Body of pancreas (tissue), 4 donors: ENCODE results near the gene CXADR. TPM values are rescaled to one million over a fixed set of nuclear protein-coding genes. Genes with fewer than 3 reads are reported as not detected.
A peak's percentile ranks its signal among the peaks of the same experiment; 100 is the strongest.

Source experiments
- ATAC-seq: fragments of 150-250 bp; one replicate; pipeline ENCODE4 v1.9.1; 2016
- DNase-seq, 4 donors: peaks; one replicate each; pipeline ENCODE4 v3.0.0-alpha.2; 2019
- H3K27ac ChIP-seq, 4 donors: fragments of 200-600 bp; sonication (generic); 1 replicate in 3 of 4; 2 replicates in 1 of 4; pipeline versions ENCODE4 v1.5.1 to v1.6.1; 2016 to 2019; ENCODE audit warnings: mild to moderate bottlenecking in 1 of 4, mixed read lengths in 1 of 4, moderate library complexity in 1 of 4
- H3K27me3 ChIP-seq, 2 donors: fragments of 200-600 bp; sonication (generic); one replicate each; pipeline ENCODE4 v1.6.0; 2016; ENCODE audit warnings: mild to moderate bottlenecking in 1 of 2
- H3K36me3 ChIP-seq, 2 donors: fragments of 200-600 bp; sonication (generic); replicated peaks in 1 of 2; 2 replicates each; pipeline ENCODE4 v1.5.1; 2016; ENCODE audit warnings: low read depth in 2 of 2; ENCODE audit not compliant: insufficient read depth in 1 of 2
- H3K4me1 ChIP-seq: fragments of 200-600 bp; sonication (generic); one replicate; pipeline ENCODE4 v1.6.0; 2016
- H3K4me3 ChIP-seq, 2 donors: fragments of 200-600 bp; sonication (generic); 1 replicate in 1 of 2; 2 replicates in 1 of 2; pipeline ENCODE4 v1.5.1; 2016 to 2019
- H3K9me3 ChIP-seq, 3 donors: fragments of 200-600 bp; sonication (generic); 1 replicate in 2 of 3; 2 replicates in 1 of 3; pipeline ENCODE4 v1.5.1; 2016
- CTCF ChIP-seq, 7 experiments: fragments of 450-650 bp in 4 of 7; fragments of 200-600 bp in 3 of 7; sonication (generic) in 3 of 7; IDR thresholded peaks; one replicate each; pipeline ENCODE4 v1.5.1; 2016 to 2019; ENCODE audit warnings: antibody characterized with exemption in 7 of 7
- POLR2A ChIP-seq, 3 donors: fragments of 450-650 bp; IDR thresholded peaks; one replicate each; pipeline ENCODE4 v1.6.1; 2016; ENCODE audit warnings: antibody characterized with exemption in 3 of 3, mild to moderate bottlenecking in 2 of 3
- WGBS, 2 donors: methylation state at CpG; one replicate each; pipeline ENCODE4 v1.1.5; 2017; 5-methylcytosine and 5-hydroxymethylcytosine counted together
- intact Hi-C: fragments of 100-400 bp; cut with DNase I; formaldehyde crosslinking; loops from one replicate; pipeline ENCODE4 v1.15.1; 2023
- total RNA-seq, 2 donors: library from RNA; depleted of rRNA; stranded (reverse); fragments of >200 nt; gene quantifications; one replicate each; pipeline ENCODE4 v1.1.0, GENCODE V29; 2016

CXADR gene
- total RNA-seq, 2 donors from 2014 or later, result 28.8 to 41.9 TPM

DNA sequence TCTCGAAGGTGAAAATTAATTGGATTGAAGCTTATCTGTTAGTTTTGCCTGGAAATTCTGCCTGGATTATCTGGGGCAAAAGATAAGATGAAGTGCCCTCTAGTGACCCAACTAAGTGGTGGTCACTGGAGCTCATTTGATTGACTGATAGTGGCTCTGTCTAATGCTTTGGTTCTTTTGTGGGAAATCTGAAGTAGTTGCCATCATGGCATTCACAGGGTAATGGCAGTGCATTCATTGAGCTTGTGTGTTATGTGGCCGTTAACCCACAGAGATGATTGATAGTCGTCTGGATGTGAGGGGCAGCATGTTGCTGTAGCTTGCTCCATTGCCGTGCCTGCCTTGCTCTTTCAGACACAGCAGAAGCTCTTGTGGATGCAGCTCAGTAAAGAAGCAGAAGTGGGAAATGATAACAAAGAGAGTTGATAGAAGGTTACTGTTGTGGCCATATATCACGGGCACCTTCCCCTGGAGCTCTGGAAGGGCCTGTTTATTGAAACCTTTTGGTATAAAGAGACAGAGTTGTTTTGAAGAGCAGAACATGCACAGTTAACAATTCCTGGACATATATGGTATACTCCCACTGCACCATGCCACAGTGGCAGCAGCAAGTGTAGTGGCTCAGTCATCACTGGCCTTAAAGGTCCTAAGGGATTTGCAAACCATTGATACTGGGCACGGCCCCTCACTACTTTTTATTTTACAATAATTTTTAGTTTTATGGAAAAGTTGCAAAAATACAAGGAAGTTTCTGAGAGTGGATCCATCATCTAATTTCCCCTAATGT is 42.0 kb downstream of the CXADR start:
- H3K27me3 ChIP-seq, result no peaks in the 10 kb centered on the region

DNA sequence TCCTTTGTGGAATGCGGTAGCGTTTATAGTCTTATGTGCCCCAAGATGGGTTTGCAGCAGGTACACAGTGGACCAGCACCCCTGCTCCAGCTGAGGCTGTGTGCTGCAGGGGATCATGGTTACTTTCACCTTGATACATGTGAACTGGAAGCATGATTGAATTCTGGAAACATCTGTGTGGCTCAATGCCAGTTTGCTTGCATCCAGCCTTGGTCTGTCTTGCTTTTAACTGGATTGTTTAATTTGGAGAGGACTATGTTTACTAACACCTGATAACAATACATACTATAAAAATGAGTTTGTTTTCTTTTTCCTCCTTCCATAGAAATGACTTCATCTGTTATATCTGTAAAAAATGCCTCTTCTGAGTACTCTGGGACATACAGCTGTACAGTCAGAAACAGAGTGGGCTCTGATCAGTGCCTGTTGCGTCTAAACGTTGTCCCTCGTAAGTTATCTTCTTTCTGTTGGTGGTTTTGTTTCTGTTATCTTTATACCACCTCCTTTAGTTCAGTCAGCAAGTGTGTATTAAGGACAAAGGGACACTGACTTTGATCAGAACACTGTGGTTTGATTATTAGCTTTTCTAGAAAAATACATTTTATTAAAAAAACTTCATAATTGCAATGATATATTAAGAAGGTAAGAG is 47.7 kb downstream of the CXADR start:
- Histone ChIP-seq H3K27me3 (no peaks in the 10 kb centered on the region), H3K4me1 (no peaks in the 10 kb centered on the region), H3K36me3 (peaks cover 0 to 2% of the 10 kb centered on the region in 2 donors), H3K4me3 (no peak overlapping the region), H3K27ac (no peak overlapping the region), H3K9me3 (no peaks in the 10 kb centered on the region)
- 63 to 75% methylated on average over 5 of the region's 5 CpGs for WGBS, 2 donors
- DNase-seq, result no peak
- TF ChIP-seq POLR2A (IDR thresholded peaks at IDR 0.05) (no peak), CTCF (IDR thresholded peaks at IDR 0.05) (no peak)
- intact Hi-C loops, result no loop called here
- ATAC-seq, result no peak

More for the DNA sequence above, 42.0 kb downstream of the CXADR start:
- Histone ChIP-seq H3K4me3 (no peak overlapping the region), H3K27ac (no peak overlapping the region), H3K36me3 (peaks cover 0 to 2% of the 10 kb centered on the region in 2 donors), H3K4me1 (peaks cover 5% of the 10 kb centered on the region), H3K9me3 (no peaks in the 10 kb centered on the region)
- peak; percentile 50 for ATAC-seq
- WGBS, 2 donors, result 54 to 56% methylated on average over 6 of the region's 6 CpGs
- intact Hi-C loops, result no loop called here
- no peak for DNase-seq
- TF ChIP-seq POLR2A (IDR thresholded peaks at IDR 0.05) (no peak), CTCF (IDR thresholded peaks at IDR 0.05) (peak in 6 of 7 experiments; percentile 7 to 53 (median 42))

DNA sequence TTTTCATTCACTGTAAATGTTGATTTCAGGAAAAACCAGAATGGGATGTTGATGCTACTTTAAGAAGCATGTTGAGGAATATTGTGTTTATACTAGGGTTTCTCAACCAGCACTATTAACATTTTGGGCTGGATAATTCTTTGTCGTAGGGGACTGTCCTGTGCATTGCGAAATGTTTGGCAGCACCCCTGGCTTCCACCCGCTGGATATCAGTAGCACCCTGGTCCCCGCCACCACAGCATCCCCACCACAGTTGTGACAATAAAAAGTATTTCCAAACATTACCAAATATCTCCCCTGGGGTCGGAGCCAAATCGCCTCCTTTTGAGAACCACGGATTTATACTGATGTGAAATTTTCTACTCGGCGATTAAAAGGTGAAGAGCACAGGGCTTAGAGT is 57.9 kb downstream of the CXADR start:
- DNase-seq (no peak), ATAC-seq (no peak)
- Histone ChIP-seq H3K4me1 (no peaks in the 10 kb centered on the region), H3K27ac (no peak overlapping the region), H3K36me3 (no peaks in the 10 kb centered on the region), H3K9me3 (no peaks in the 10 kb centered on the region), H3K4me3 (no peak overlapping the region), H3K27me3 (no peaks in the 10 kb centered on the region)
- WGBS, 2 donors, result 81 to 88% methylated on average over 9 of the region's 9 CpGs
- TF ChIP-seq POLR2A (IDR thresholded peaks at IDR 0.05), result no peak
- no peak for TF ChIP-seq CTCF (IDR thresholded peaks at IDR 0.05)
- intact Hi-C loops, result no loop called here

DNA sequence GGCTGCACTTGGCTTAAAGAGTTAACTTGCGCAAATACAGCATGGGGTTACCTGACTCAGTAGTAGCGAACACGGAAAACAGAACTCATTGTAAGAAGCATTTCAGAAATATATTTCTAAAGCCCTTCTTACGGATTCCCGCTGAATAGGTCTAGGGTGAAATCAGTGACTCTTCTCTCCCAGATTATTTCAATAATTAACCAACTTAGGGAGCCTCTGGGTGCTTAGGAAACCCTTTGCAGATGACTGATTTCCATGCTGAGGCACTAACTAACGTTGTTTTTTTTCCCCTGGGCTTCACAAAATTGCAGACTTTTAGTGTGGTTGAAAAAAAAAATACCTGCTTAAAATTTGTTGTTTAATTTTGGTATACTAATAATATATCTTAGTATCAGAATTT is 59.6 kb downstream of the CXADR start:
- DNase-seq, result no peak
- no peaks in the 10 kb centered on the region for H3K36me3 ChIP-seq
- intact Hi-C loops, result no loop called here
- 84 to 89% methylated on average over 6 of the region's 6 CpGs for WGBS, 2 donors
- no peaks in the 10 kb centered on the region for H3K4me1 ChIP-seq
- H3K4me3 ChIP-seq, result no peak overlapping the region
- no peaks in the 10 kb centered on the region for H3K9me3 ChIP-seq
- TF ChIP-seq CTCF (IDR thresholded peaks at IDR 0.05), result no peak
- TF ChIP-seq POLR2A (IDR thresholded peaks at IDR 0.05), result no peak
- H3K27me3 ChIP-seq, result no peaks in the 10 kb centered on the region
- ATAC-seq, result no peak
- H3K27ac ChIP-seq, result no peak overlapping the region
